Natural killer cell (primary cell): ENCODE measurements around the gene QDPR. TPM values are rescaled to one million over a fixed set of nuclear protein-coding genes. Genes with fewer than 3 reads are reported as not detected.
"Not testable (repeated sequence)": the region's sequence is repeated elsewhere in the genome, so short reads cannot be mapped to it uniquely, and the experiment has no call there.

Experiments
- ATAC-seq, 3 donors: fragments of 150-1000 bp in 2 of 3; fragments of 200-7000 bp in 1 of 3; cut with Tn5 transposase; 1 replicate in 1 of 3; 2 replicates in 2 of 3; pipeline ENCODE4 v1.10.0; 2021; ENCODE audit warnings: mild to moderate bottlenecking in 2 of 3, moderate library complexity in 2 of 3
- DNase-seq, 2 donors: peaks; one replicate each; pipeline versions ENCODE4 v3.0.0 to v3.0.0-alpha.2; 2013 to 2021; ENCODE audit warnings: mixed read lengths in 1 of 2
- H3K27ac ChIP-seq: one replicate; pipeline ENCODE4 v1.5.1; 2013; ENCODE audit warnings: mild to moderate bottlenecking, low read length
- H3K27me3 ChIP-seq: one replicate; pipeline ENCODE4 v1.6.1; 2013; ENCODE audit warnings: low read length; ENCODE audit not compliant: control insufficient read depth, insufficient read depth
- H3K36me3 ChIP-seq: one replicate; pipeline ENCODE4 v1.6.1; 2013; ENCODE audit warnings: low read length; ENCODE audit not compliant: control insufficient read depth, insufficient read depth
- H3K4me1 ChIP-seq: one replicate; pipeline ENCODE4 v1.6.1; 2013; ENCODE audit warnings: low read length; ENCODE audit not compliant: control insufficient read depth, insufficient read depth
- H3K4me3 ChIP-seq: one replicate; pipeline ENCODE4 v1.5.1; 2013; ENCODE audit warnings: low read length
- H3K9me3 ChIP-seq: one replicate; pipeline ENCODE4 v1.6.1; 2013; ENCODE audit warnings: low read length; ENCODE audit not compliant: control insufficient read depth, insufficient read depth
- H3K27ac Mint-ChIP-seq, 2 donors: one replicate each; pipeline ENCODE4 v1.8.0; 2022; ENCODE audit warnings: mild to moderate bottlenecking in 2 of 2, mixed read lengths in 2 of 2, moderate library complexity in 1 of 2
- H3K27me3 Mint-ChIP-seq, 2 donors: one replicate each; pipeline ENCODE4 v1.8.0; 2022; ENCODE audit warnings: low read depth in 2 of 2, mixed read lengths in 2 of 2
- H3K36me3 Mint-ChIP-seq: one replicate; pipeline ENCODE4 v1.8.0; 2022; ENCODE audit warnings: mixed read lengths
- H3K4me1 Mint-ChIP-seq, 2 donors: one replicate each; pipeline ENCODE4 v1.8.0; 2022; ENCODE audit warnings: mixed read lengths in 2 of 2
- H3K4me3 Mint-ChIP-seq: one replicate; pipeline ENCODE4 v1.8.0; 2022; ENCODE audit warnings: mild to moderate bottlenecking, moderate library complexity, mixed read lengths
- H3K9me3 Mint-ChIP-seq, 2 donors: one replicate each; pipeline ENCODE4 v1.8.0; 2022; ENCODE audit warnings: mixed read lengths in 2 of 2
- CTCF ChIP-seq: fragments of 200-600 bp; IDR thresholded peaks from one replicate; pipeline ENCODE4 v1.8.0; 2022; ENCODE audit warnings: antibody characterized with exemption
- WGBS: methylation state at CpG from one replicate; pipeline ENCODE4 v1.1.7; 2013; ENCODE audit warnings: missing lambda C conversion rate; ENCODE audit not compliant: insufficient coverage; 5-methylcytosine and 5-hydroxymethylcytosine counted together
- intact Hi-C: fragments of 100-400 bp; cut with micrococcal nuclease; formaldehyde crosslinking; loops from one replicate; pipeline ENCODE4 v1.14.2; 2022
- total RNA-seq, 4 donors: library from RNA; stranded (reverse); fragments of 120-200 nt in 1 of 4; gene quantifications; one replicate each; pipeline versions ENCODE4 v1.2.3 to v1.2.4, GENCODE V29; 2013 to 2022

Gene QDPR
- total RNA-seq, 3 donors from 2014 or later (not counting 1 experiment from before 2014, with no cell fraction given): 8.8 to 13.2 (median 12.4) TPM

DNA sequence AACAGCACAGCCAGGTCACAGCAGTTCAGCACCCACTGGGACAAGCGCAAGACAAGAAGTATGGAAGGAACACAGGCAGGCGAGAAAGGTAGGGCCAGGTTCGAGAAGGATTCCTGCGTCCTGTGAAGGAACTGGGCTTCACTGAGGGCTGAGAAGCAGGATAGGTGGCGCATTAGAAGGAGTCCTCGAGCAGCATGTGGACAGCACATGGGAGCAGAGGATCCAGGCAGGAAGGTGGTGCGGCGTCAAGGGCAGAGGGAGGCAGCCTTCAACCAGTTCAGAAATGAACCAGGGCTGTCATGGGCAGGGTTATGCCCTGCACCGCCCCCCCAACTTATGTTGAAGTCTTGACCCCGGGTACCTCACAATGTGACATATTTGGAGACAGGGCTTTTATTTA, 34.3 kb upstream of the QDPR start:
- DNase-seq: no peak
- Mint-ChIP-seq H3K9me3 (no peaks in the 10 kb centered on the region), H3K27me3 (peaks cover 16 to 36% of the 10 kb centered on the region in 2 donors), H3K36me3 (no peaks in the 10 kb centered on the region), H3K4me3 (no peak overlapping the region), H3K4me1 (peaks cover 6 to 7% of the 10 kb centered on the region in 2 donors), H3K27ac (no peak overlapping the region)
- Histone ChIP-seq H3K27ac (no peak overlapping the region), H3K27me3 (no peaks in the 10 kb centered on the region), H3K4me1 (no peaks in the 10 kb centered on the region), H3K36me3 (no peaks in the 10 kb centered on the region), H3K4me3 (no peak overlapping the region), H3K9me3 (no peaks in the 10 kb centered on the region)
- intact Hi-C loops: no loop called here
- TF ChIP-seq CTCF: no peak
- ATAC-seq: no peak
- WGBS: 89% methylated on average over 10 of the region's 10 CpGs

GRCh38 chr4:17545374-17546140, 33.7 kb upstream of the QDPR start:
- ATAC-seq (no peak), DNase-seq (no peak)
- Mint-ChIP-seq H3K4me3 (no peak overlapping the region), H3K36me3 (no peaks in the 10 kb centered on the region), H3K27ac (no peak overlapping the region), H3K27me3 (peaks cover 16 to 34% of the 10 kb centered on the region in 2 donors), H3K4me1 (peaks cover 6 to 7% of the 10 kb centered on the region in 2 donors), H3K9me3 (no peaks in the 10 kb centered on the region)
- H3K4me1 ChIP-seq: no peaks in the 10 kb centered on the region
- TF ChIP-seq CTCF: no peak
- intact Hi-C loops: no loop called here
- H3K36me3 ChIP-seq: no peaks in the 10 kb centered on the region
- H3K27ac ChIP-seq: no peak overlapping the region
- no peak overlapping the region for H3K4me3 ChIP-seq
- H3K27me3 ChIP-seq: no peaks in the 10 kb centered on the region
- 82% methylated on average over 10 of the region's 11 CpGs for WGBS
- H3K9me3 ChIP-seq: no peaks in the 10 kb centered on the region

DNA sequence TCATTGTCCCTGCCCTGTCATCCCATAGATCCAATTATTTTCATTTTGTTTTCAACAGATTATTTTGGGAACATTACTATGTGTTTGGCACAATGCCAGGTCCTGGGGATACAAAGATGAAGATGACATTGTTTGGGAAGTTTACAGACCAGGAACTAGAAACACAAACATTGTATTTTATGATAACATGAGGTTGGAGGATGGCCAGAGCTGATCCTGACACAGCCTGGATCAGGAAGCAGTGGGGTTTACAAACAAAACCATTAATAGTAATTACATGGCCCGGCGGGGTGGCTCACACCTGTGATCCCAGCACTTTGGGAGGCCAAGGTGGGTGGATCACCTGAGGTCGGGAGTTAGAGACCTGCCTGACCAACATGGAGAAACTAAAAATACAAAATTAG, 32.9 kb upstream of the QDPR start:
- no peaks in the 10 kb centered on the region for H3K36me3 Mint-ChIP-seq
- 61% methylated on average over 3 of the region's 3 CpGs for WGBS
- H3K4me3 ChIP-seq: no peak overlapping the region
- H3K27me3 Mint-ChIP-seq: peaks cover 18 to 36% of the 10 kb centered on the region in 2 donors
- H3K4me1 ChIP-seq: no peaks in the 10 kb centered on the region
- H3K4me1 Mint-ChIP-seq: peaks cover 6 to 7% of the 10 kb centered on the region in 2 donors
- DNase-seq (no peak), ATAC-seq (no peak)
- intact Hi-C loops: no loop called here
- no peaks in the 10 kb centered on the region for H3K9me3 Mint-ChIP-seq
- no peaks in the 10 kb centered on the region for H3K36me3 ChIP-seq
- H3K27ac ChIP-seq: no peak overlapping the region
- no peak overlapping the region for H3K27ac Mint-ChIP-seq
- H3K27me3 ChIP-seq: no peaks in the 10 kb centered on the region
- H3K4me3 Mint-ChIP-seq: no peak overlapping the region
- H3K9me3 ChIP-seq: no peaks in the 10 kb centered on the region
- TF ChIP-seq CTCF: no peak

DNA sequence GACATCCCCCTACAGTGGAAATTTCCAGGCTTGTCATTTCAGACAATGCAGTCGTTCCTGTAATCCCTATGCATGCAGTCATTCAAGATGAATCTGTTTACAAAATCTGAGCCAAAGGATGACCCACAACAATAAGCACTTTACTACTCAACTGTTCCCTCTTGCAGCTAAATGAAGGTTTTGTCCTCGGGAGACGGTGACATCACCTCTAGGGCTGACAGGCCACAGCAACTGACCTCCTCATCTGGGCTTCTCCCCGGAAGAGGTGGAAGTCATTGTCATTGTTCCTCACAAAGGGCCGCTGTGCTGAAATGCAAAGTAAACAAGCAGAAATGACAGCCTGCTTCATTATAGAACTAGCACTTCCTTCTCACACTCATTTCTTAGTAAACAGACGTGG, 32.3 kb upstream of the QDPR start:
- H3K4me1 Mint-ChIP-seq: peaks cover 1 to 3% of the 10 kb centered on the region in 2 donors
- TF ChIP-seq CTCF: no peak
- H3K27ac Mint-ChIP-seq: no peak overlapping the region
- peaks cover 18 to 37% of the 10 kb centered on the region in 2 donors for H3K27me3 Mint-ChIP-seq
- DNase-seq (no peak), ATAC-seq (no peak)
- no peak overlapping the region for H3K4me3 Mint-ChIP-seq
- H3K4me3 ChIP-seq: no peak overlapping the region
- H3K36me3 Mint-ChIP-seq: no peaks in the 10 kb centered on the region
- no peaks in the 10 kb centered on the region for H3K9me3 ChIP-seq
- no peak overlapping the region for H3K27ac ChIP-seq
- H3K4me1 ChIP-seq: no peaks in the 10 kb centered on the region
- no peaks in the 10 kb centered on the region for H3K27me3 ChIP-seq
- 64% methylated on average over 5 of the region's 6 CpGs for WGBS
- no peaks in the 10 kb centered on the region for H3K9me3 Mint-ChIP-seq
- intact Hi-C loops: no loop called here
- no peaks in the 10 kb centered on the region for H3K36me3 ChIP-seq

DNA sequence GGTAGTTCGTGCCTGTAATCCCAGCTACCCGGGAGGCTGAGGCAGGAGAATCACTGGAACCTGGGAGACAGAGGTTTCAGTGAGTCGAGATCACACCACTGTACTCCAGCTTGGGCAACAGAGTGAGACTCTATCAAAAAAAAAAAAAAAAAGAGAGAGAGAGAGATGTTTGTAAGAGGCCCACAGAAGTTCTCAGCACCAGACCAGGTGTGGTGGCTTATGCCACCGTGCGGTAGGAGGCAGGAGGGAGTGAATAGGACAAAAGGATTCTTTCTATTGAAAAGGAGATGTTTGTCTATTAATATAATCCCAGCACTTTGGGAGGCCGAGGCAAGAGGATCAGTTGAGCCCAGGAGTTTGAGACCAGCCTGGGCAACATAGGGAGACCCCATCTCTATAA, 25.2 kb upstream of the QDPR start:
- 90% methylated on average over 5 of the region's 6 CpGs for WGBS
- intact Hi-C loops, H3K9me3 Mint-ChIP-seq: not testable (repeated sequence)

More for the DNA sequence above, 25.2 kb upstream of the QDPR start:
- not testable (repeated sequence) for H3K36me3 Mint-ChIP-seq, H3K27ac ChIP-seq, H3K4me3 Mint-ChIP-seq, ATAC-seq, H3K4me1 ChIP-seq, H3K9me3 ChIP-seq, H3K27me3 ChIP-seq, H3K4me1 Mint-ChIP-seq, H3K36me3 ChIP-seq, H3K27ac Mint-ChIP-seq, H3K4me3 ChIP-seq, DNase-seq
- H3K27me3 Mint-ChIP-seq: peaks cover 9 to 15% of the 10 kb centered on the region in 2 donors
